ENCODE data around the gene SLF2.

Gene SLF2

GRCh38 chr10:100911472-100911871 lies 1.3 kb upstream of the SLF2 start:
- H3K9me3 ChIP-seq (ENCODE audit: control insufficient read depth in 5 of 5, low read length in 5 of 5) = no peaks in the 10 kb centered on the region
- H3K4me3 ChIP-seq (ENCODE audit: low read depth in 1 of 5, low read length in 5 of 5) = no peak overlapping the region
- H3K4me1 ChIP-seq (ENCODE audit: control insufficient read depth in 5 of 5, insufficient read depth in 5 of 5, low read length in 5 of 5) = peaks cover 3 to 28% (median 24%) of the 10 kb centered on the region in 5 donors
- H3K27me3 ChIP-seq (ENCODE audit: control insufficient read depth in 5 of 5, insufficient read depth in 4 of 5, low read length in 5 of 5) = no peaks in the 10 kb centered on the region
- no peak overlapping the region for H3K9ac ChIP-seq (ENCODE audit: low read length in 5 of 5)
- H3K36me3 ChIP-seq (ENCODE audit: control insufficient read depth in 5 of 5, insufficient read depth in 5 of 5, low read length in 5 of 5) = peaks cover 0 to under 1% (median 0%) of the 10 kb centered on the region in 5 donors
- peak overlapping the region; percentile 91 for H3K27ac ChIP-seq (ENCODE audit: low read depth, low read length)

- peaks cover 2 to 7% (median 6%) of the 10 kb centered on the region in 5 donors for H3K36me3 ChIP-seq (ENCODE audit: control insufficient read depth in 5 of 5, insufficient read depth in 5 of 5, low read length in 5 of 5)
- peak overlapping the region; percentile 63 to 99 (median 96) for H3K4me3 ChIP-seq (ENCODE audit: low read depth in 1 of 5, low read length in 5 of 5)
- peak overlapping the region; percentile 71 to 80 (median 74) for H3K9ac ChIP-seq (ENCODE audit: low read length in 5 of 5)
- H3K27me3 ChIP-seq (ENCODE audit: control insufficient read depth in 5 of 5, insufficient read depth in 4 of 5, low read length in 5 of 5) = no peaks in the 10 kb centered on the region
- H3K27ac ChIP-seq (ENCODE audit: low read depth, low read length) = peak overlapping the region; percentile 91
- no peaks in the 10 kb centered on the region for H3K9me3 ChIP-seq (ENCODE audit: control insufficient read depth in 5 of 5, low read length in 5 of 5)
- H3K4me1 ChIP-seq (ENCODE audit: control insufficient read depth in 5 of 5, insufficient read depth in 5 of 5, low read length in 5 of 5) = peaks cover 3 to 30% (median 24%) of the 10 kb centered on the region in 5 donors
Measured at GRCh38 chr10:100912013-100912604, 654 bp upstream of the SLF2 start.

GRCh38 chr10:100913470-100913865 lies 705 bp downstream of the SLF2 start:
- Histone ChIP-seq H3K36me3 (ENCODE audit: control insufficient read depth in 5 of 5, insufficient read depth in 5 of 5, low read length in 5 of 5) (peaks cover 8 to 20% (median 17%) of the 10 kb centered on the region in 5 donors), H3K27me3 (ENCODE audit: control insufficient read depth in 5 of 5, insufficient read depth in 4 of 5, low read length in 5 of 5) (no peaks in the 10 kb centered on the region), H3K4me3 (ENCODE audit: low read depth in 1 of 5, low read length in 5 of 5) (peak overlapping the region; percentile 65 to 99 (median 98)), H3K9me3 (ENCODE audit: control insufficient read depth in 5 of 5, low read length in 5 of 5) (no peaks in the 10 kb centered on the region), H3K4me1 (ENCODE audit: control insufficient read depth in 5 of 5, insufficient read depth in 5 of 5, low read length in 5 of 5) (peaks cover 3 to 30% (median 24%) of the 10 kb centered on the region in 5 donors), H3K9ac (ENCODE audit: low read length in 5 of 5) (peak overlapping the region; percentile 48 to 97 (median 89)), H3K27ac (ENCODE audit: low read depth, low read length) (peak overlapping the region; percentile 93)

GRCh38 chr10:100917071-100917470 lies 4.3 kb downstream of the SLF2 start:
- H3K4me3 ChIP-seq (ENCODE audit: low read depth in 1 of 5, low read length in 5 of 5) = no peak overlapping the region
- H3K9me3 ChIP-seq (ENCODE audit: control insufficient read depth in 5 of 5, low read length in 5 of 5) = no peaks in the 10 kb centered on the region
- H3K4me1 ChIP-seq (ENCODE audit: control insufficient read depth in 5 of 5, insufficient read depth in 5 of 5, low read length in 5 of 5) = peaks cover under 1 to 27% (median 21%) of the 10 kb centered on the region in 5 donors
- H3K36me3 ChIP-seq (ENCODE audit: control insufficient read depth in 5 of 5, insufficient read depth in 5 of 5, low read length in 5 of 5) = peaks cover 22 to 53% (median 39%) of the 10 kb centered on the region in 5 donors
- no peak overlapping the region for H3K9ac ChIP-seq (ENCODE audit: low read length in 5 of 5)
- H3K27me3 ChIP-seq (ENCODE audit: control insufficient read depth in 5 of 5, insufficient read depth in 4 of 5, low read length in 5 of 5) = no peaks in the 10 kb centered on the region
- no peak overlapping the region for H3K27ac ChIP-seq (ENCODE audit: low read depth, low read length)

- Histone ChIP-seq H3K36me3 (ENCODE audit: control insufficient read depth in 5 of 5, insufficient read depth in 5 of 5, low read length in 5 of 5) (peaks cover 56 to 91% (median 67%) of the 10 kb centered on the region in 5 donors), H3K4me3 (ENCODE audit: low read depth in 1 of 5, low read length in 5 of 5) (no peak overlapping the region), H3K4me1 (ENCODE audit: control insufficient read depth in 5 of 5, insufficient read depth in 5 of 5, low read length in 5 of 5) (no peaks in the 10 kb centered on the region), H3K27ac (ENCODE audit: low read depth, low read length) (no peak overlapping the region), H3K27me3 (ENCODE audit: control insufficient read depth in 5 of 5, insufficient read depth in 4 of 5, low read length in 5 of 5) (no peaks in the 10 kb centered on the region), H3K9me3 (ENCODE audit: control insufficient read depth in 5 of 5, low read length in 5 of 5) (no peaks in the 10 kb centered on the region), H3K9ac (ENCODE audit: low read length in 5 of 5) (no peak overlapping the region)
Measured at GRCh38 chr10:100923580-100923979, 10.8 kb downstream of the SLF2 start.

- H3K9me3 ChIP-seq (ENCODE audit: control insufficient read depth in 5 of 5, low read length in 5 of 5) = no peaks in the 10 kb centered on the region
- no peak overlapping the region for H3K27ac ChIP-seq (ENCODE audit: low read depth, low read length)
- H3K27me3 ChIP-seq (ENCODE audit: control insufficient read depth in 5 of 5, insufficient read depth in 4 of 5, low read length in 5 of 5) = no peaks in the 10 kb centered on the region
- H3K9ac ChIP-seq (ENCODE audit: low read length in 5 of 5) = no peak overlapping the region
- no peak overlapping the region for H3K4me3 ChIP-seq (ENCODE audit: low read depth in 1 of 5, low read length in 5 of 5)
- H3K36me3 ChIP-seq (ENCODE audit: control insufficient read depth in 5 of 5, insufficient read depth in 5 of 5, low read length in 5 of 5) = peaks cover 74 to 95% (median 76%) of the 10 kb centered on the region in 5 donors
- H3K4me1 ChIP-seq (ENCODE audit: control insufficient read depth in 5 of 5, insufficient read depth in 5 of 5, low read length in 5 of 5) = no peaks in the 10 kb centered on the region
Measured at GRCh38 chr10:100927266-100927665, 14.5 kb downstream of the SLF2 start.

GRCh38 chr10:100928039-100928438 lies 15.3 kb downstream of the SLF2 start:
- no peaks in the 10 kb centered on the region for H3K27me3 ChIP-seq (ENCODE audit: control insufficient read depth in 5 of 5, insufficient read depth in 4 of 5, low read length in 5 of 5)
- no peak overlapping the region for H3K9ac ChIP-seq (ENCODE audit: low read length in 5 of 5)
- H3K27ac ChIP-seq (ENCODE audit: low read depth, low read length) = no peak overlapping the region
- no peaks in the 10 kb centered on the region for H3K9me3 ChIP-seq (ENCODE audit: control insufficient read depth in 5 of 5, low read length in 5 of 5)
- no peak overlapping the region for H3K4me3 ChIP-seq (ENCODE audit: low read depth in 1 of 5, low read length in 5 of 5)
- H3K4me1 ChIP-seq (ENCODE audit: control insufficient read depth in 5 of 5, insufficient read depth in 5 of 5, low read length in 5 of 5) = no peaks in the 10 kb centered on the region
- H3K36me3 ChIP-seq (ENCODE audit: control insufficient read depth in 5 of 5, insufficient read depth in 5 of 5, low read length in 5 of 5) = peaks cover 78 to 95% (median 80%) of the 10 kb centered on the region in 5 donors

- H3K4me3 ChIP-seq (ENCODE audit: low read depth in 1 of 5, low read length in 5 of 5) = no peak overlapping the region
- peak overlapping the region in 2 of 5 donors; percentile 34 to 41 for H3K9ac ChIP-seq (ENCODE audit: low read length in 5 of 5)
- no peak overlapping the region for H3K27ac ChIP-seq (ENCODE audit: low read depth, low read length)
- no peaks in the 10 kb centered on the region for H3K9me3 ChIP-seq (ENCODE audit: control insufficient read depth in 5 of 5, low read length in 5 of 5)
- no peaks in the 10 kb centered on the region for H3K4me1 ChIP-seq (ENCODE audit: control insufficient read depth in 5 of 5, insufficient read depth in 5 of 5, low read length in 5 of 5)
- H3K36me3 ChIP-seq (ENCODE audit: control insufficient read depth in 5 of 5, insufficient read depth in 5 of 5, low read length in 5 of 5) = peaks cover 60 to 85% (median 68%) of the 10 kb centered on the region in 5 donors
- no peaks in the 10 kb centered on the region for H3K27me3 ChIP-seq (ENCODE audit: control insufficient read depth in 5 of 5, insufficient read depth in 4 of 5, low read length in 5 of 5)
Measured at GRCh38 chr10:100930368-100930767, 17.6 kb downstream of the SLF2 start.

- no peaks in the 10 kb centered on the region for H3K4me1 ChIP-seq (ENCODE audit: control insufficient read depth in 5 of 5, insufficient read depth in 5 of 5, low read length in 5 of 5)
- H3K9ac ChIP-seq (ENCODE audit: low read length in 5 of 5) = no peak overlapping the region
- H3K27ac ChIP-seq (ENCODE audit: low read depth, low read length) = no peak overlapping the region
- peaks cover 51 to 75% (median 68%) of the 10 kb centered on the region in 5 donors for H3K36me3 ChIP-seq (ENCODE audit: control insufficient read depth in 5 of 5, insufficient read depth in 5 of 5, low read length in 5 of 5)
- H3K4me3 ChIP-seq (ENCODE audit: low read depth in 1 of 5, low read length in 5 of 5) = no peak overlapping the region
- H3K9me3 ChIP-seq (ENCODE audit: control insufficient read depth in 5 of 5, low read length in 5 of 5) = no peaks in the 10 kb centered on the region
- no peaks in the 10 kb centered on the region for H3K27me3 ChIP-seq (ENCODE audit: control insufficient read depth in 5 of 5, insufficient read depth in 4 of 5, low read length in 5 of 5)
Measured at GRCh38 chr10:100934084-100934659, 21.4 kb downstream of the SLF2 start.

GRCh38 chr10:100939763-100940344 lies 27.1 kb downstream of the SLF2 start:
- no peaks in the 10 kb centered on the region for H3K27me3 ChIP-seq (ENCODE audit: control insufficient read depth in 5 of 5, insufficient read depth in 4 of 5, low read length in 5 of 5)
- no peak overlapping the region for H3K27ac ChIP-seq (ENCODE audit: low read depth, low read length)
- H3K4me3 ChIP-seq (ENCODE audit: low read depth in 1 of 5, low read length in 5 of 5) = no peak overlapping the region
- H3K4me1 ChIP-seq (ENCODE audit: control insufficient read depth in 5 of 5, insufficient read depth in 5 of 5, low read length in 5 of 5) = no peaks in the 10 kb centered on the region
- peaks cover 45 to 73% (median 63%) of the 10 kb centered on the region in 5 donors for H3K36me3 ChIP-seq (ENCODE audit: control insufficient read depth in 5 of 5, insufficient read depth in 5 of 5, low read length in 5 of 5)
- H3K9ac ChIP-seq (ENCODE audit: low read length in 5 of 5) = no peak overlapping the region
- H3K9me3 ChIP-seq (ENCODE audit: control insufficient read depth in 5 of 5, low read length in 5 of 5) = no peaks in the 10 kb centered on the region

Data from subcutaneous abdominal adipose tissue (tissue), 5 donors.